ENCODE results near the gene FBXW5.

Gene FBXW5

GRCh38 chr9:136977223-136977622 lies 32.7 kb upstream of the FBXW5 start, which contains the start of gene PTGDS:
Gene PTGDS (plus strand): TSS chr9:136977504. CDS start chr9:136977579, 75 bp downstream.
- no peak within 1 kb of the TSS for H3K27ac ChIP-seq (ENCODE audit: low read depth, low read length)
- H3K9me3 ChIP-seq (ENCODE audit: insufficient read depth, low read depth, low read length) = no peaks in the 10 kb centered on the region
- H3K4me3 ChIP-seq (ENCODE audit: low read length) = peak within 1 kb of the TSS; percentile 67
- peak within 1 kb of the TSS; percentile 51; the same call in 1 of the 2 replicates for H3K9ac ChIP-seq (ENCODE audit: low read depth, low read length)
- peaks cover 13% of the 10 kb centered on the region for H3K27me3 ChIP-seq (ENCODE audit: insufficient read depth, low read length)
- H3K36me3 ChIP-seq (ENCODE audit: insufficient read depth, low read length) = no peaks in the 10 kb centered on the region
- H3K4me1 ChIP-seq (ENCODE audit: insufficient read depth, low read length) = no peaks in the 10 kb centered on the region
- WGBS = 79% methylated on average over 10 of the region's 10 CpGs

- H3K4me1 ChIP-seq (ENCODE audit: insufficient read depth, low read length) = no peaks in the 10 kb centered on the region
- peaks cover 13% of the 10 kb centered on the region for H3K27me3 ChIP-seq (ENCODE audit: insufficient read depth, low read length)
- no peaks in the 10 kb centered on the region for H3K9me3 ChIP-seq (ENCODE audit: insufficient read depth, low read depth, low read length)
- H3K27ac ChIP-seq (ENCODE audit: low read depth, low read length) = no peak overlapping the region
- no peak overlapping the region for H3K9ac ChIP-seq (ENCODE audit: low read depth, low read length)
- H3K36me3 ChIP-seq (ENCODE audit: insufficient read depth, low read length) = no peaks in the 10 kb centered on the region
- no peak overlapping the region for H3K4me3 ChIP-seq (ENCODE audit: low read length)
- WGBS = 79% methylated on average over 14 of the region's 14 CpGs
Observed at GRCh38 chr9:136975644-136976043, 31.1 kb upstream of the FBXW5 start.

GRCh38 chr9:136974817-136975535 lies 30.4 kb upstream of the FBXW5 start:
- Histone ChIP-seq H3K36me3 (ENCODE audit: insufficient read depth, low read length) (no peaks in the 10 kb centered on the region), H3K9me3 (ENCODE audit: insufficient read depth, low read depth, low read length) (no peaks in the 10 kb centered on the region), H3K4me1 (ENCODE audit: insufficient read depth, low read length) (no peaks in the 10 kb centered on the region), H3K9ac (ENCODE audit: low read depth, low read length) (no peak overlapping the region), H3K4me3 (ENCODE audit: low read length) (no peak overlapping the region), H3K27ac (ENCODE audit: low read depth, low read length) (no peak overlapping the region), H3K27me3 (ENCODE audit: insufficient read depth, low read length) (peaks cover 13% of the 10 kb centered on the region)
- WGBS = 88% methylated on average over 15 of the region's 15 CpGs

- 91% methylated on average over 29 of the region's 29 CpGs for WGBS
- H3K4me1 ChIP-seq (ENCODE audit: insufficient read depth, low read length) = no peaks in the 10 kb centered on the region
- no peak overlapping the region for H3K27ac ChIP-seq (ENCODE audit: low read depth, low read length)
Observed at GRCh38 chr9:136973618-136974617, 29.4 kb upstream of the FBXW5 start.

GRCh38 chr9:136972743-136973142 lies 28.2 kb upstream of the FBXW5 start:
- H3K27me3 ChIP-seq (ENCODE audit: insufficient read depth, low read length) = peaks cover 10% of the 10 kb centered on the region
- no peak overlapping the region for H3K27ac ChIP-seq (ENCODE audit: low read depth, low read length)
- no peaks in the 10 kb centered on the region for H3K9me3 ChIP-seq (ENCODE audit: insufficient read depth, low read depth, low read length)
- H3K4me3 ChIP-seq (ENCODE audit: low read length) = no peak overlapping the region
- no peak overlapping the region for H3K9ac ChIP-seq (ENCODE audit: low read depth, low read length)
- WGBS = 81% methylated on average over 13 of the region's 13 CpGs
- no peaks in the 10 kb centered on the region for H3K36me3 ChIP-seq (ENCODE audit: insufficient read depth, low read length)
- no peaks in the 10 kb centered on the region for H3K4me1 ChIP-seq (ENCODE audit: insufficient read depth, low read length)

More at GRCh38 chr9:136973618-136974617, 29.4 kb upstream of the FBXW5 start:
- H3K4me3 ChIP-seq (ENCODE audit: low read length) = no peak overlapping the region
- H3K36me3 ChIP-seq (ENCODE audit: insufficient read depth, low read length) = no peaks in the 10 kb centered on the region
- no peaks in the 10 kb centered on the region for H3K9me3 ChIP-seq (ENCODE audit: insufficient read depth, low read depth, low read length)
- peaks cover 13% of the 10 kb centered on the region for H3K27me3 ChIP-seq (ENCODE audit: insufficient read depth, low read length)
- H3K9ac ChIP-seq (ENCODE audit: low read depth, low read length) = no peak overlapping the region

GRCh38 chr9:136972335-136972734 lies 27.8 kb upstream of the FBXW5 start:
- Histone ChIP-seq H3K4me1 (ENCODE audit: insufficient read depth, low read length) (no peaks in the 10 kb centered on the region), H3K9me3 (ENCODE audit: insufficient read depth, low read depth, low read length) (no peaks in the 10 kb centered on the region), H3K27ac (ENCODE audit: low read depth, low read length) (no peak overlapping the region), H3K4me3 (ENCODE audit: low read length) (no peak overlapping the region), H3K36me3 (ENCODE audit: insufficient read depth, low read length) (no peaks in the 10 kb centered on the region), H3K27me3 (ENCODE audit: insufficient read depth, low read length) (peaks cover 6% of the 10 kb centered on the region), H3K9ac (ENCODE audit: low read depth, low read length) (no peak overlapping the region)
- WGBS = 91% methylated on average over 11 of the region's 11 CpGs

GRCh38 chr9:136971746-136972145 lies 27.2 kb upstream of the FBXW5 start:
- no peaks in the 10 kb centered on the region for H3K9me3 ChIP-seq (ENCODE audit: insufficient read depth, low read depth, low read length)
- WGBS = 92% methylated on average over 14 of the region's 14 CpGs
- no peak overlapping the region for H3K27ac ChIP-seq (ENCODE audit: low read depth, low read length)
- no peaks in the 10 kb centered on the region for H3K4me1 ChIP-seq (ENCODE audit: insufficient read depth, low read length)
- no peak overlapping the region for H3K9ac ChIP-seq (ENCODE audit: low read depth, low read length)
- H3K4me3 ChIP-seq (ENCODE audit: low read length) = no peak overlapping the region
- no peaks in the 10 kb centered on the region for H3K36me3 ChIP-seq (ENCODE audit: insufficient read depth, low read length)
- no peaks in the 10 kb centered on the region for H3K27me3 ChIP-seq (ENCODE audit: insufficient read depth, low read length)

GRCh38 chr9:136970361-136970760 lies 25.8 kb upstream of the FBXW5 start:
- 0 out of 2 replicates have a peak, but pooled peaks cover 5% of the 10 kb centered on the region for H3K4me1 ChIP-seq (ENCODE audit: insufficient read depth, low read length)
- H3K9me3 ChIP-seq (ENCODE audit: insufficient read depth, low read depth, low read length) = no peaks in the 10 kb centered on the region
- no peak overlapping the region for H3K27ac ChIP-seq (ENCODE audit: low read depth, low read length)
- no peak overlapping the region for H3K9ac ChIP-seq (ENCODE audit: low read depth, low read length)
- 90% methylated on average over 11 of the region's 11 CpGs for whole genome bisulfite sequencing
- no peak overlapping the region for H3K4me3 ChIP-seq (ENCODE audit: low read length)
- H3K27me3 ChIP-seq (ENCODE audit: insufficient read depth, low read length) = no peaks in the 10 kb centered on the region
- H3K36me3 ChIP-seq (ENCODE audit: insufficient read depth, low read length) = no peaks in the 10 kb centered on the region

- no peaks in the 10 kb centered on the region for H3K9me3 ChIP-seq (ENCODE audit: insufficient read depth, low read depth, low read length)
- 79% methylated on average over 4 of the region's 5 CpGs for WGBS
- H3K27ac ChIP-seq (ENCODE audit: low read depth, low read length) = no peak overlapping the region
- no peaks in the 10 kb centered on the region for H3K27me3 ChIP-seq (ENCODE audit: insufficient read depth, low read length)
- H3K36me3 ChIP-seq (ENCODE audit: insufficient read depth, low read length) = no peaks in the 10 kb centered on the region
- H3K4me3 ChIP-seq (ENCODE audit: low read length) = no peak overlapping the region
- no peak overlapping the region for H3K9ac ChIP-seq (ENCODE audit: low read depth, low read length)
- H3K4me1 ChIP-seq (ENCODE audit: insufficient read depth, low read length) = 0 out of 2 replicates have a peak, but pooled peaks cover 5% of the 10 kb centered on the region
Observed at GRCh38 chr9:136969774-136970173, 25.2 kb upstream of the FBXW5 start.

- 87% methylated on average over 17 of the region's 17 CpGs for WGBS
- Histone ChIP-seq H3K27me3 (ENCODE audit: insufficient read depth, low read length) (no peaks in the 10 kb centered on the region), H3K9ac (ENCODE audit: low read depth, low read length) (no peak overlapping the region), H3K36me3 (ENCODE audit: insufficient read depth, low read length) (no peaks in the 10 kb centered on the region), H3K27ac (ENCODE audit: low read depth, low read length) (no peak overlapping the region), H3K4me1 (ENCODE audit: insufficient read depth, low read length) (0 out of 2 replicates have a peak, but pooled peaks cover 5% of the 10 kb centered on the region), H3K9me3 (ENCODE audit: insufficient read depth, low read depth, low read length) (no peaks in the 10 kb centered on the region), H3K4me3 (ENCODE audit: low read length) (no peak overlapping the region)
Observed at GRCh38 chr9:136969150-136969549, 24.6 kb upstream of the FBXW5 start.
